ENCODE results near the gene SLC6A12. TPM values are rescaled to one million over a fixed set of nuclear protein-coding genes. Genes with fewer than 3 reads are reported as not detected.

SLC6A12 gene
- polyA plus RNA-seq, 6 donors from 2014 or later = 1.3 TPM; not detected in 5

DNA sequence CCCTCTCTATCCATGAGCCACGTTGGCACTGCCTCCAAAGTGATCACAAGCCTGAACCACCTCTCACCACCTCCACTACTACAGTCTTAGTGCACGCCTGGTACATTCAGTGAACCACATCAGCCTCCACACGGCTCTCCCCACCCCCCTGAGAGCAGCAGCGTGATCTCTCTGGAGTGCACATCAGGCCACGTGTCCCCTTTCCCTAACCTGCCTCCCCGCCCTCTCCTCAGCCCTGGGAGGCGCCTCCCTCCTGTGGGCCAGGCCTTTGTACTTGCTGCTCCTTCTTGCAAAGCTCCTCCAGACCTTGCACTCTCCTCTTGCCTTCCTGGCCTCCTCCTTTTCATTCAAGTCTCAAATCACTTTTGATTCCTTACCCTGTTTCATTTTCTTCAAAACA is 49.8 kb downstream of the SLC6A12 start:
- ATAC-seq (ENCODE audit: low read depth in 2 of 2) (no peak), DNase-seq (no peak)
- no peak overlapping the region for H3K27ac Mint-ChIP-seq
- no peaks in the 10 kb centered on the region for H3K36me3 Mint-ChIP-seq
- no peak overlapping the region for H3K4me3 Mint-ChIP-seq
- peaks cover under 1 to 34% (median 7%) of the 10 kb centered on the region in 3 donors for H3K27me3 Mint-ChIP-seq
- H3K4me1 Mint-ChIP-seq = no peaks in the 10 kb centered on the region
- no peaks in the 10 kb centered on the region for H3K9me3 Mint-ChIP-seq

DNA sequence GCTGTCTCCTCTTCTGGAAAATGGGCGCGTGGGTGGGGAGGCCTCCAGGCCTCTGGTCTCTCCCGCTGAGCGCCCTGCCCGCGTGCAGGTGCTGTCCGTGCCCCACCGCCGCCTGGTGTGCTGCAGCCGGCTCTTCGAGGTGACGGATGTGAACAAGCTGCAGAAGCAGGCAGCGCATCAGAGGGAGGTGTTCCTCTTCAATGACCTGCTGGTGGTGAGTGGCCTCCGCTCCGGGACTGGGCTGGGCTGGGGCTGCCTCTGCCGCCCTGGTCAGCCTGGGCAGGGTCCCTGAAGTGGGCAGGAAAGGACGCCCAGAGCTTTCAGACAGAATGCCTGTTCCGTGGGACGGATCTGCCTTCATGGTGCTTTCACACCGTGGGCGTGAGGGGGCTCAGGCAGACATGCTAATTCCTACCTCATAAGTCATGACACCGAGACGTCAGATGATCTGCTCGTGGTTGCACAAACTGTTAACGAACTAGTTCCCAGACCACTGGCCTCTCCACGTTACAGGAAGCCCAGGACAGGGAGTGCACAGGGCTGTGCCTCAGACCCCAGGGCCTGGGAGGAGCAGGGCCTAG is 50.5 kb downstream of the SLC6A12 start:
- no peaks in the 10 kb centered on the region for H3K36me3 Mint-ChIP-seq
- peaks cover 0 to 2% (median 0%) of the 10 kb centered on the region in 7 donors for H3K9me3 Mint-ChIP-seq
- ATAC-seq (ENCODE audit: low read depth in 2 of 2) = no peak
- no peak for DNase-seq
- no peak overlapping the region for H3K4me3 Mint-ChIP-seq
- peaks cover 0 to 29% (median 5%) of the 10 kb centered on the region in 3 donors for H3K27me3 Mint-ChIP-seq
- H3K4me1 Mint-ChIP-seq = no peaks in the 10 kb centered on the region
- H3K27ac Mint-ChIP-seq = no peak overlapping the region

DNA sequence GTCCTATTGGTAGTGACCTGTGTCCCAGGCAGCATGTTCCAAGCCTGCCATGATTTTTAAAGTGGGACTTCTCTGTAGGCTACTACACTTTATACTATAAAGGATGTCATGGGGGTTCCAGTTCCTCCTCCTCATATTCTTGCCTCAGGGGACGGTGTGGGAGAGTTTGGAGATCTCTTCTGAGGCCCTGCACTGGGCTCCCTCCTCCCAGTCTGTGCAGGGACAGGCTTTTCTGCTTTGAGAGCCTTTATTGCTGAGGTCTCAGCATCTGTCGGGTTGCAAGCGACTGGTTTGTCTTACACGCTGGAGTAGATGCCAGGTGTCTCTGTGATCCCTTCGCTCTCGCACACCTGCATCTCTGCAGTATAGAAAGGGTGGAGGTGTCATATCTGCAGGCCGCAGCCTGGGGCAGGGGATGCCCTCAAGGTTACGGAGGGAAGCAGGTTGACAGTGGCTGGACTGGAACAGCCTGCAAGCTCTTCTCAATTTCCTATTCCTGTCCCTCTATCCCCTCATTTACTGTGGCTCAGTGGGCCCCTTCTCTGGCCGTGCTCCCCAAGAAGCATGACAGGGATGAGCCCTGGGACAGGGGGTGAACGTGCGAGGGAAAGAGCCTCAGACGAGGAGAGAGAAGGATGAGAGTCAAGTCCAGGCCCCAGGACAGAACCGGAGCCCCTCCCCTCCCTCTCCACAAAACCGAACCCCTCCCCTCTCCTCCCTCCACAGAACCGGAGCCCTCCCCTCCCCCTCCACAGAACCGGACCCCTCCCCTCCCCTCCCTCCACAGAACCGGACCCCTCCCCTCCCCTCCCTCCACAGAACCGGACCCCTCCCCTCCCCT is 51.3 kb downstream of the SLC6A12 start:
- DNase-seq (no peak), ATAC-seq (ENCODE audit: low read depth in 2 of 2) (no peak)
- no peak overlapping the region for H3K4me3 Mint-ChIP-seq
- H3K9me3 Mint-ChIP-seq = peaks cover 0 to 2% (median 0%) of the 10 kb centered on the region in 7 donors
- peaks cover 0 to 29% (median 5%) of the 10 kb centered on the region in 3 donors for H3K27me3 Mint-ChIP-seq
- no peaks in the 10 kb centered on the region for H3K36me3 Mint-ChIP-seq
- no peak overlapping the region for H3K27ac Mint-ChIP-seq
- no peaks in the 10 kb centered on the region for H3K4me1 Mint-ChIP-seq

DNA sequence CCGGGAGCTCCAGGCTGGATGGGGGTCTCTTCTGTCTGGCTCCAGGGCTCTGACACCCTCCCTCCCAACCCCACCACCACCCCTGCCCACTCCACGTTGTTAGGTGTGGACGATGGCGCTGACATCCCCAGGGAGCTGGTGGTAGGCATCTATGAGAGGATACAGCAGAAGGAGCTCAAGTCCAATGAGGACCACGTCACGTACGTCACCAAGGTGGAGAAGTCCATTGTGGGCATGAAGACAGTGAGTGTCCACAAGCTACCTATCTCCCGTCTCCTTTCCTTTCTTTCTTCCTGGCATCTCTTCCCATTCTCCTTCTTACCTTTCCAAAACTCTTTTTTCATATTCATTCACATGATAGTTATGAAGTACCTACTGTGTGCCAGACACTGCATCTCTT is 52.1 kb downstream of the SLC6A12 start:
- H3K9me3 Mint-ChIP-seq = peaks cover 0 to 2% (median 0%) of the 10 kb centered on the region in 7 donors
- ATAC-seq (ENCODE audit: low read depth in 2 of 2) (no peak), DNase-seq (no peak)
- H3K4me1 Mint-ChIP-seq = no peaks in the 10 kb centered on the region
- H3K36me3 Mint-ChIP-seq = no peaks in the 10 kb centered on the region
- no peak overlapping the region for H3K4me3 Mint-ChIP-seq
- peaks cover 0 to 20% (median 5%) of the 10 kb centered on the region in 3 donors for H3K27me3 Mint-ChIP-seq
- no peak overlapping the region for H3K27ac Mint-ChIP-seq

DNA sequence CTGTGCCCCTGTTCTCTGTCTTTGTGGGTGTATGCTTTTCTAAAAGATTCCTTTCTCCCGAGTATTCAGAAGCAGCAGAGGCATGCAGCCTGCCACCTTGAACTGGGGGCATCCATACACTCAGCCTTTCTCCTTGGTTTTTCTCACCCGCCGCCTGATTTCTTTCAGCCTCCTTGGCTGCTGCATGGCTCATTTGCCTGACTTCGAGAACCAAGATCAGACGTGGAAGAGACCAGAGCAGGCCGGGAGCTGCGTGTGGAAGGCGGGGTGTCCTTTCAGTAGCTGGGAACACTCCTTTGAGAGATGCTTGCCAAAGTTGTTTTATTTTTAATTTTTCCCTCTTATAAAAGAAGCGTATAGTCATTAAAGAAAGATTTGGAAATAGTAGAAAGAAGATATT is 53.1 kb downstream of the SLC6A12 start:
- H3K4me3 Mint-ChIP-seq = no peak overlapping the region
- peaks cover 0 to 12% (median 0%) of the 10 kb centered on the region in 3 donors for H3K27me3 Mint-ChIP-seq
- peak overlapping the region in 1 of 6 donors; percentile 76 for H3K27ac Mint-ChIP-seq
- no peaks in the 10 kb centered on the region for H3K36me3 Mint-ChIP-seq
- H3K9me3 Mint-ChIP-seq = peaks cover 0 to 2% (median 0%) of the 10 kb centered on the region in 7 donors
- no peak for ATAC-seq (ENCODE audit: low read depth in 2 of 2)
- DNase-seq = no peak
- no peaks in the 10 kb centered on the region for H3K4me1 Mint-ChIP-seq

DNA sequence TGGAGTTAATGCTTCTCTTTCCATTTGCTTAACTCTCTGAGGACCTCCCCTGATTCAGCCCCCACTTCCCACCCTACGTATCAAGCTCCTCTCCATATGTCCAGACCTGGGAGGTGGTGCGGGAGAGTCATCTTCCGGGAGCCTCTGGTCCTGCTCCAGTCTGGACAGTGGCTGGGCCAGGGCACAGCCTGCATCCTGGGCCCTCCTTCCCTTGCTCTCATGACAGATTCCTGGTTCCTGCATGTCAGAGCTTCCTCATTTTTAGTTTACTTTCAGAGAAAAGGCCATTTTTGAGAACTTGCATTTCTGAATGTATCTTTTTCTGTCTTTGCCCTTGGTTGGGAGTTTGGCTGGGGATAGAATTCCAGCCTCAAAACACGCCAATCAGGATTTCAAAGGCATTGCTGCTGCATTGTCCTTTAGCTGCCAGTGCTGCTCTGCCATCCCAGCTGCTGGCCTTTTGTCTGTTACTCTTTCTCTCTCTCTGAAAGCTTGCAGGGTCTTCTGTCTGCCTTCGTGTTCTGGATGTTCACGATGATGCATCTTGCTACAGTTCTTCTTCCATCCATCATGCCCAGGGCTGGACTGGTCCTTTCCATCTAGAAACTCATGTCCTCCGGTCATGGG is 54.7 kb downstream of the SLC6A12 start:
- DNase-seq = no peak
- no peak for ATAC-seq (ENCODE audit: low read depth in 2 of 2)
- peaks cover 0 to 11% (median 7%) of the 10 kb centered on the region in 3 donors for H3K27me3 Mint-ChIP-seq
- no peaks in the 10 kb centered on the region for H3K4me1 Mint-ChIP-seq
- H3K27ac Mint-ChIP-seq = no peak overlapping the region
- H3K36me3 Mint-ChIP-seq = no peaks in the 10 kb centered on the region
- no peak overlapping the region for H3K4me3 Mint-ChIP-seq
- H3K9me3 Mint-ChIP-seq = peaks cover 0 to 2% (median 0%) of the 10 kb centered on the region in 7 donors

DNA sequence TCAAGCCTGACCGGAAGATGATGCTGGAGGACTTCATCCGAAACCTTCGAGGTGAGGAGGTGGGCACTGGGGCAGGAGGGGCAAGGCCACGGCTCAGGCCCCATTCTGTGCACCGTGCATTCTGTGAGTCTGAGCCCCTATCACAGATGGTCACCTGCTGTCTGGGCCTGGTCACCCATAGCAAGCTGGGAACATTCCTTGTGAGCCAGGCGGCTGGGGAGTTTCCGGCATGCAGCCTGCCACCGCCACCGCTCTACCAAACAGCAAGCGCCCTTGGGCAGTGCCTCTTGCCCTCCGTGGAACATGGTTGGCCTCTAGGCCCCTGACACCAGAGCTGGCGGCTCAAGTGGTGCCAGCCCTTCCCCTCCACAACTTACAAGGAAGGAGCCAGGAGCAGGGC is 56.3 kb downstream of the SLC6A12 start:
- ATAC-seq (ENCODE audit: low read depth in 2 of 2) = no peak
- Mint-ChIP-seq H3K27ac (no peak overlapping the region), H3K9me3 (peaks cover 0 to 2% (median 0%) of the 10 kb centered on the region in 7 donors), H3K4me1 (peaks cover 0 to 8% (median 3%) of the 10 kb centered on the region in 3 donors), H3K4me3 (no peak overlapping the region), H3K27me3 (peaks cover 0 to 16% (median 9%) of the 10 kb centered on the region in 3 donors), H3K36me3 (no peaks in the 10 kb centered on the region)
- no peak for DNase-seq

DNA sequence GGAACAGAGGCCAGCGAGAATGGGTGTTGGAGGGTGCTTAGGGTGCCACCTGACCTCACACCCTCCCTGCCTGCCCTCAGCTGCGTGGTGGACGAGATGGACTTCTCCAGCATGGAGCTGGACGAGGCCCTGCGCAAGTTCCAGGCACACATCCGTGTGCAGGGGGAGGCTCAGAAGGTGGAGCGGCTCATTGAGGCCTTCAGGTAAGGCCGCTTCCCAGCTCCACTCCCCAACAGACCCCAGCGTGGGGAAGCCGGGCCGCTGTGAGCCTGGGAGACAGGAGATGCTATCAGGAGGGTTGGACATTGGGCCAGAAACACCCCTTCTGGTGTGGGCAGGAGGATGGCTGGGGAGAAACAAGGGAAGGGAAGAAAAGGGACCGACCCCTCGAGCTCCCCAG is 57.0 kb downstream of the SLC6A12 start:
- Mint-ChIP-seq H3K36me3 (no peaks in the 10 kb centered on the region), H3K9me3 (peaks cover 0 to 2% (median 0%) of the 10 kb centered on the region in 7 donors), H3K27ac (no peak overlapping the region), H3K4me3 (no peak overlapping the region), H3K27me3 (peaks cover 0 to 23% (median 14%) of the 10 kb centered on the region in 3 donors), H3K4me1 (peaks cover 0 to 12% (median 7%) of the 10 kb centered on the region in 3 donors)
- DNase-seq = no peak
- no peak for ATAC-seq (ENCODE audit: low read depth in 2 of 2)

DNA sequence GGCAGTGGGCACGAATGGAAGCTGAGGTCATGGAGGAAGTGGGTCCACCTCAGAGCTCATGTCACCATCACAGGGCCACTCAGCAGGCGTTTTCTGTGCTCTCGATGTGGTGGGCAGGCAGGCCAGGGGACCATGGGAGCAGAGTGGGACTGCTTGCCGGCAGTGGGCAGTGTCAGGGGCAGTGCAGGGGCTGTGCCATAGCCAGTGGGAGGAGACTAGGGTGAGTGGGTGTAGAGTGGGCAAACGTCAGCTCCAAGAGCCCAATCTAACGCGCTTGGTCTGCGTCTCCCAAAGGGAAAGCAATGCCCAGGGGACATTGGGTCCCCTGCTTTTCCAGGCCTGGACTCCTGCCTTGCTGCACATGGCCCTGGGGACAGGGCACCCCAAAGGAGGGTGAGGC is 58.3 kb downstream of the SLC6A12 start:
- ATAC-seq (ENCODE audit: low read depth in 2 of 2) (no peak), DNase-seq (no peak)
- H3K27me3 Mint-ChIP-seq = peaks cover 0 to 33% (median 14%) of the 10 kb centered on the region in 3 donors
- H3K4me1 Mint-ChIP-seq = peaks cover 0 to 12% (median 7%) of the 10 kb centered on the region in 3 donors
- no peak overlapping the region for H3K27ac Mint-ChIP-seq
- no peak overlapping the region for H3K4me3 Mint-ChIP-seq
- peaks cover 0 to 2% (median 0%) of the 10 kb centered on the region in 7 donors for H3K9me3 Mint-ChIP-seq
- H3K36me3 Mint-ChIP-seq = no peaks in the 10 kb centered on the region

DNA sequence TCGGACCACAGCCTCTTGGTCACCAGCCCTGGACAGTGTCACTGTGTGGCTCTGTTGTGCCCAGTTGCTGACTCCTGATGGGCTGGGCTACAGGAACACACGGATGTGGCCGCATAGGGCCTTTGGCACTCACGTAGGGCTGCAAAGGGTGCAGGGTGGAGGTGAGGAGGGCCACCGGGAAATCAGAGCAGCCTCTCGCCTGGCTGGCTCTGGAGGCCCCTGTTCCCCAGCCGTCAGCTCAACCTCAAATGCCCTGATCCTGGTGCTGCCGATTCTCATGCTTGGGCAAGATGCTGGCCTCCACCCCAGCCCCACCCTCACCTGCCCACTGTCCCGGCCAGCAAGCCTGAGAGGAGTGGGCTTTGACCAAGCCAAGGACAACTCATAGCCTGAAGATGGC is 59.0 kb downstream of the SLC6A12 start:
- no peaks in the 10 kb centered on the region for H3K36me3 Mint-ChIP-seq
- H3K27me3 Mint-ChIP-seq = peaks cover 0 to 40% (median 14%) of the 10 kb centered on the region in 3 donors
- no peak for DNase-seq
- no peak overlapping the region for H3K4me3 Mint-ChIP-seq
- H3K27ac Mint-ChIP-seq = no peak overlapping the region
- H3K9me3 Mint-ChIP-seq = peaks cover 0 to 2% (median 0%) of the 10 kb centered on the region in 7 donors
- no peak for ATAC-seq (ENCODE audit: low read depth in 2 of 2)
- H3K4me1 Mint-ChIP-seq = peaks cover 0 to 12% (median 7%) of the 10 kb centered on the region in 3 donors

DNA sequence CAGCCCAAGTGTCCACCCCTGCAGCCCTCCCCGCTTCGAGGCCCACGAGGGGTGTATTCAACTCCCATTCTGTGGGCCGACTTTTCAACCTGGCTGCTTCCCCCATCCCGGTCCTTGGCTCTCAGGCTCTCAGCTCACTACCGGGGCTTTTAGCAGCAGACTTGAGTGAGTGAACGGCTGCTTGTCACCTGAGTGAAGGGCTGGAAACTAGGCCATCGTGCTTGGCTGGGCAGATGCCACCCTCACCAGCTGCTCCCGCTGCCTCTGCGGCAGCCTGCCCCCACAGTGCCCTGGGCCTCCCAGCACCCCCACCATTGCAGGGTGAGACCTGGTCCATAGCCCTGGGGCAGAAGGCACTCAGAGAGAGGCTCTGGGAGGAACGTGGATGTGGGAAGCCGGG is 59.9 kb downstream of the SLC6A12 start:
- Mint-ChIP-seq H3K9me3 (peaks cover 0 to 2% (median 0%) of the 10 kb centered on the region in 7 donors), H3K36me3 (no peaks in the 10 kb centered on the region), H3K4me3 (no peak overlapping the region), H3K27me3 (peaks cover 5 to 48% (median 14%) of the 10 kb centered on the region in 3 donors), H3K4me1 (peaks cover 0 to 12% (median 7%) of the 10 kb centered on the region in 3 donors), H3K27ac (no peak overlapping the region)
- ATAC-seq (ENCODE audit: low read depth in 2 of 2) (no peak), DNase-seq (no peak)

DNA sequence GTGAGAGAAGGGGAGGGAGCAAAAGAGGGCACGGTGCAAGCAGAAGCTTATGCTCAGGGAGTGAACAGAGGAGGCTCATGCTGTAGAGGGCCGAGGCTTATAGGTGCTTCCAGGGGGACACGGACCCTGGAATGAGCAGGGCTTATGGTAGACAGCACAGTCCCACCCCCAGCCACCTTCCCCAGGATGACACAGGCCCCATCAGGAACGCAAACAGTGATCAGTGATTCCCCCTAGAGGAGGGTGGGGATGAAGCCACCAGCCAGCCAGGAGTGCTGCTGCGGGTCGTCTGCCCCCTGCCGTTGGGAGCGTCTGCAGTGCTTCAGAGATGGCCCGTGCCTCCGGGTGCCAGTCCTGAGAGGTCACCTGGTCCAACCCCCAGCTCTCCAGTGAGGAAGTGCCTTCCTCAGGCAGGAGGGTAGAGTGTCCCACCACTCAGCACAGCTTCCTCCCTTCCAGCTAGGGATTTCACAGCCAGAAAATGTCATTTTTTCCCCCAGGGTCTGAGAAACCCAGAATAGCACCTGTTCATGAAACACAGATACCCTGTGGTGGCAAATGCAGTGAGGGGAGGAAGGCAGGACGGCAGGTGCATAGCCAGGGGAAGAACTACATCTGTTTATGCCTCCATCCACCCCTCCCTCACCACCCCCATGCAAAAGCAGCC is 60.7 kb downstream of the SLC6A12 start:
- peak; percentile 18 for DNase-seq
- ATAC-seq (ENCODE audit: low read depth in 2 of 2) = peak; percentile 39 to 70
- Mint-ChIP-seq H3K4me3 (no peak overlapping the region), H3K9me3 (no peaks in the 10 kb centered on the region), H3K36me3 (no peaks in the 10 kb centered on the region), H3K27me3 (peaks cover 5 to 48% (median 14%) of the 10 kb centered on the region in 3 donors), H3K4me1 (peaks cover 0 to 12% (median 7%) of the 10 kb centered on the region in 3 donors), H3K27ac (no peak overlapping the region)

DNA sequence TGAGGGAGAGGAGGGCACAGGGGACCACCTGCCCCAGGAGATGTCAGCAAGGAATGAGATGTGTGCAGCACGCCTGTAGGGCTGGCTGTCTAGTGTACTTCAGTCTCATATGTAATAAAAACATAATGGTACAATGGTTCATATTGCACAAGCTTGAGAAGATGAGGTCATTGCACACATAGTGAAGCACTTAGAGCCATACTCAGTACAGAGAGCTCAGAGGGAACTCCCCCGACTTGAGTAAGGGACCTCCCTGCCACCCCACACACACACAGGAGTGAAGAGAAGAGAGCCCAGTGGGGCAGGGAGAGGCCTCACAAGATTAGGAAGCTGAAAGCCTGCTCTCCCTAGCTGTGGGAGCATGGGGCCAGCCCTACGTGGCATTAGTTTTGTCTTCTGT is 61.5 kb downstream of the SLC6A12 start:
- Mint-ChIP-seq H3K36me3 (no peaks in the 10 kb centered on the region), H3K4me3 (no peak overlapping the region), H3K4me1 (peaks cover 0 to 12% (median 7%) of the 10 kb centered on the region in 3 donors), H3K27me3 (peaks cover 5 to 48% (median 14%) of the 10 kb centered on the region in 3 donors), H3K9me3 (no peaks in the 10 kb centered on the region), H3K27ac (peak overlapping the region in 1 of 6 donors; percentile 65)
- ATAC-seq (ENCODE audit: low read depth in 2 of 2) (no peak), DNase-seq (no peak)
